Chondrocyte (in vitro differentiated cells): ENCODE measurements around the gene GAK. TPM values are rescaled to one million over a fixed set of nuclear protein-coding genes. Genes with fewer than 3 reads are reported as not detected.

Experiments used
- DNase-seq: peaks from one replicate; pipeline ENCODE4 v3.0.0; 2021; ENCODE audit warnings: mixed read lengths, low spot score
- H3K27ac Mint-ChIP-seq: one replicate; pipeline ENCODE4 v1.8.0; 2021; ENCODE audit warnings: mild to moderate bottlenecking, moderate library complexity, mixed read lengths; ENCODE audit not compliant: unreplicated experiment
- H3K27me3 Mint-ChIP-seq: 2 replicates; pipeline ENCODE4 v1.8.0; 2021; ENCODE audit warnings: low read depth, mixed read lengths
- H3K36me3 Mint-ChIP-seq: 2 replicates; pipeline ENCODE4 v1.8.0; 2021; ENCODE audit warnings: low read depth, mixed read lengths
- H3K4me1 Mint-ChIP-seq: 2 replicates; pipeline ENCODE4 v1.8.0; 2021; ENCODE audit warnings: low read depth, mild to moderate bottlenecking, mixed read lengths
- H3K4me3 Mint-ChIP-seq: one replicate; pipeline ENCODE4 v1.8.0; 2021; ENCODE audit warnings: mild to moderate bottlenecking, moderate library complexity, mixed read lengths; ENCODE audit not compliant: unreplicated experiment
- H3K9me3 Mint-ChIP-seq: 2 replicates; pipeline ENCODE4 v1.8.0; 2021; ENCODE audit warnings: low read depth, mixed read lengths
- total RNA-seq: library from RNA; stranded (reverse); gene quantifications from 3 replicates; pipeline ENCODE4 v1.2.1, GENCODE V29; 2021
- TF ChIP-seq, protein P1 (sequence below): fragments of 200-600 bp; sonication (generic); IDR thresholded peaks from 2 replicates; pipeline ENCODE4 v1.5.0; 2021; ENCODE audit warnings: antibody characterized with exemption, mild to moderate bottlenecking, moderate library complexity

Gene GAK
- total RNA-seq, 1 donor from 2014 or later: 61.4 TPM

DNA sequence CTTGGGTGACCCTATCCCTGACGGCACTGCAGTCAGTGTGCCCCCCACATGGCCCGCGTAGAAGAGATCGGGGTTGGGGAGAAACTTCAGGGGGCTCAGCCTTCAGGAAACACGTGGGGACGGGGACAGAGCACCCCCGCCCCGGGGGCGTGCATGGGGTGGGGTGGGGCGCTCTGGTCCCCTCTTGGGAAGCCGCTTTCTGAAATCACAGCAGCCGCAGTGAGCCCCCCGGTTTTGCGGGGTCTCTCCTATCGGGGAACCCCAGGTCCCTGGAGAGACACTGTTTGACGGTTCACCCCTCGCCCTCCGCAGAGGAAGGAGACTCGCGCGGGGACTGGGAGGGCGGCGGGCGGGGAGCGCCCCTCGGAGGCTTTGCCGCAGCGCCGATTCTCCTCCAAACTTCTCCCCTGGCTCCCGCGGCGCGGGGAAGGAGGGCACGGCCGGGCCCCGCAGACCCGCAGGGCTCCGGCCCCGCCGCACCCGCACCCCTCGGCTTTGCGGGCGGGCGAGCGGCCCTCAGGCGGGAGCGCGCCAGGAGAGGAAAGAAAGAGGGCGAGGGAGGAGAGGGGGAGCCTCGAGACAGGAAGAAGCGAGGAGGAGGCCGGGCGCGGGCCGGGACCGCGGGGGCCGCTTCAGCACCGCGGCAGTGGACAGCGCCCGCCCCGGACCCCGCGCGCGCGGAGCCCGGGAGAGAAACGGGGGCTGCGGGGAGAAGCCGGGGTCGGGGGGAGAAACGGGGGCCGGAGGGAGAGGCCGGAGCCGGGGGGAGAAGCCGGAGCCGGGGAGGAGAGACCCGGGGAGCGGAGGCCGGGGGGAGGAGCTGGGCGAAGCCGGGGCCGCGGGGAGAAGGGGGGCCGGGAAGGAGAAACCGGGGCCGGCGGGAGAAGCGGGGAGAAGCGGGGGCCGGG is 106.8 kb downstream of the GAK start:
- Mint-ChIP-seq H3K36me3 (no peaks in the 10 kb centered on the region), H3K4me1 (no peaks in the 10 kb centered on the region), H3K27me3 (peaks cover 48% of the 10 kb centered on the region), H3K9me3 (no peaks in the 10 kb centered on the region), H3K27ac (no peak overlapping the region), H3K4me3 (no peak overlapping the region)
- no peak for DNase-seq
- TF ChIP-seq, protein P1, sequence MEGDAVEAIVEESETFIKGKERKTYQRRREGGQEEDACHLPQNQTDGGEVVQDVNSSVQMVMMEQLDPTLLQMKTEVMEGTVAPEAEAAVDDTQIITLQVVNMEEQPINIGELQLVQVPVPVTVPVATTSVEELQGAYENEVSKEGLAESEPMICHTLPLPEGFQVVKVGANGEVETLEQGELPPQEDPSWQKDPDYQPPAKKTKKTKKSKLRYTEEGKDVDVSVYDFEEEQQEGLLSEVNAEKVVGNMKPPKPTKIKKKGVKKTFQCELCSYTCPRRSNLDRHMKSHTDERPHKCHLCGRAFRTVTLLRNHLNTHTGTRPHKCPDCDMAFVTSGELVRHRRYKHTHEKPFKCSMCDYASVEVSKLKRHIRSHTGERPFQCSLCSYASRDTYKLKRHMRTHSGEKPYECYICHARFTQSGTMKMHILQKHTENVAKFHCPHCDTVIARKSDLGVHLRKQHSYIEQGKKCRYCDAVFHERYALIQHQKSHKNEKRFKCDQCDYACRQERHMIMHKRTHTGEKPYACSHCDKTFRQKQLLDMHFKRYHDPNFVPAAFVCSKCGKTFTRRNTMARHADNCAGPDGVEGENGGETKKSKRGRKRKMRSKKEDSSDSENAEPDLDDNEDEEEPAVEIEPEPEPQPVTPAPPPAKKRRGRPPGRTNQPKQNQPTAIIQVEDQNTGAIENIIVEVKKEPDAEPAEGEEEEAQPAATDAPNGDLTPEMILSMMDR: no peak

- Mint-ChIP-seq H3K27me3 (peaks cover 48% of the 10 kb centered on the region), H3K9me3 (no peaks in the 10 kb centered on the region), H3K27ac (no peak overlapping the region), H3K4me1 (no peaks in the 10 kb centered on the region), H3K36me3 (no peaks in the 10 kb centered on the region), H3K4me3 (no peak overlapping the region)
- no peak for DNase-seq
- TF ChIP-seq, protein P1: no peak
These were observed 107.6 kb downstream of the GAK start for GRCh38 chr4:824461-825062.

GRCh38 chr4:823761-824460 is 108.2 kb downstream of the GAK start:
- Mint-ChIP-seq H3K4me1 (no peaks in the 10 kb centered on the region), H3K27me3 (peaks cover 53% of the 10 kb centered on the region), H3K36me3 (no peaks in the 10 kb centered on the region), H3K4me3 (no peak overlapping the region), H3K9me3 (no peaks in the 10 kb centered on the region), H3K27ac (no peak overlapping the region)
- no peak for DNase-seq
- TF ChIP-seq, protein P1: no peak

- Mint-ChIP-seq H3K9me3 (no peaks in the 10 kb centered on the region), H3K4me1 (no peaks in the 10 kb centered on the region), H3K27me3 (peaks cover 50% of the 10 kb centered on the region), H3K36me3 (no peaks in the 10 kb centered on the region), H3K27ac (no peak overlapping the region), H3K4me3 (no peak overlapping the region)
- DNase-seq: peak; percentile 90
- TF ChIP-seq, protein P1: no peak
These were observed 108.8 kb downstream of the GAK start for GRCh38 chr4:823176-823760.
